HepG2 (cell line): ENCODE data around the gene AP5Z1. TPM values are rescaled to one million over a fixed set of nuclear protein-coding genes. Genes with fewer than 3 reads are reported as not detected.

Source experiments
- CCDC6 ChIP-seq: sonication (generic); formaldehyde crosslinking; IDR thresholded peaks from 2 replicates; pipeline ENCODE4 v1.8.1; 2022; ENCODE audit warnings: mild to moderate bottlenecking, missing genetic modification reagents, moderate library complexity
- CEBPB ChIP-seq: IDR thresholded peaks from 2 replicates; pipeline ENCODE4 v1.6.1; 2011; ENCODE audit warnings: low read depth, low read length, improper control_type of control experiment, borderline replicate concordance
- CTCF ChIP-seq: sonication (generic); formaldehyde crosslinking; IDR thresholded peaks from 2 replicates; pipeline ENCODE4 v1.5.0; 2020; ENCODE audit warnings: mild to moderate bottlenecking, missing genetic modification reagents, moderate library complexity
- FOXK2 ChIP-seq: fragments of 450-650 bp; IDR thresholded peaks from 2 replicates; pipeline ENCODE4 v1.6.1; 2016
- HBP1 ChIP-seq: IDR thresholded peaks from 2 replicates; pipeline ENCODE4 v1.6.1; 2016; ENCODE audit warnings: low read depth, control low read depth
- LCORL ChIP-seq, 2 experiments: fragments of 450-650 bp in 1 of 2; sonication (generic) in 1 of 2; formaldehyde crosslinking in 1 of 2; IDR thresholded peaks; 2 replicates each; pipeline versions ENCODE4 v1.5.0 to v1.6.1; 2017 to 2020; ENCODE audit warnings: antibody characterized with exemption in 1 of 2, missing genetic modification reagents in 1 of 2
- MED1 ChIP-seq: sonication (generic); formaldehyde crosslinking; IDR thresholded peaks from 2 replicates; pipeline ENCODE4 v1.4.0; 2020; ENCODE audit warnings: missing genetic modification reagents
- MEIS2 ChIP-seq: sonication (generic); formaldehyde crosslinking; IDR thresholded peaks from 2 replicates; pipeline ENCODE4 v1.9.0; 2021; ENCODE audit warnings: mild to moderate bottlenecking, missing genetic modification reagents
- ZNF704 ChIP-seq: sonication (generic); formaldehyde crosslinking; IDR thresholded peaks from 2 replicates; pipeline ENCODE4 v1.8.1; 2023; ENCODE audit warnings: mild to moderate bottlenecking, inconsistent platforms, moderate library complexity, missing genetic modification reagents, borderline replicate concordance
- ZNF839 ChIP-seq: sonication (generic); formaldehyde crosslinking; IDR thresholded peaks from 2 replicates; pipeline ENCODE4 v1.4.0; 2020; ENCODE audit warnings: missing genetic modification reagents, mild to moderate bottlenecking, borderline replicate concordance
- polyA plus RNA-seq, 8 experiments: library from polyadenylated mRNA; depleted of rRNA in 3 of 8; stranded (reverse) in 7 of 8; unstranded in 1 of 8; fragments of >200 nt; fragmentation: Illumina TruSeq in 4 of 8; extraction: Trizol in 4 of 8; gene quantifications; 2 replicates each; pipeline versions ENCODE4 v1.2.1 to v1.2.3, GENCODE V29; 2011 to 2016; ENCODE audit warnings: low read depth in 4 of 8, missing spikeins in 1 of 8, mixed read lengths in 1 of 8; ENCODE audit not compliant: insufficient read depth in 1 of 8
- total RNA-seq, 5 experiments: library from RNA; depleted of rRNA; stranded (reverse); fragments of >200 nt; fragmentation: Illumina TruSeq; extraction: Trizol; gene quantifications; 2 replicates each; pipeline ENCODE4 v1.2.3, GENCODE V29; 2016; ENCODE audit warnings: low read depth in 1 of 5

AP5Z1 gene
- total and polyA plus RNA-seq, 2 of the 13 experiments (the other 11 are each of a cell fraction or from before 2014, with no cell fraction given): 9.3 to 15.1 TPM

- TF ChIP-seq HBP1 (CRISPR knock-in tag) (0 out of 2 replicates have a peak, but pooled peaks have one; percentile 54), LCORL (IDR thresholded peaks at IDR 0.05) (no peak), LCORL (CRISPR knock-in tag; IDR thresholded peaks at IDR 0.05) (0 out of 2 replicates have a peak, but pooled peaks have one; percentile 6), MED1 (CRISPR knock-in tag) (0 out of 2 replicates have a peak, but pooled peaks have one; percentile 2), ZNF704 (CRISPR knock-in tag) (no peak), CTCF (CRISPR knock-in tag) (0 out of 2 replicates have a peak, but pooled peaks have one; percentile 1), MEIS2 (CRISPR knock-in tag) (no peak), CEBPB (no peak), FOXK2 (no peak), ZNF839 (no peak), CCDC6 (CRISPR knock-in tag) (no peak)
- TF ChIP-seq, all 625 proteins: peak for 12
Measured at GRCh38 chr7:4745265-4745919, 30.0 kb upstream of the AP5Z1 start (continued).
